SK-N-SH treated with all-trans-retinoic acid at 6 μM for 48 hours (cell line): ENCODE measurements around the gene CALML3.

Experiments
- ATAC-seq: fragments of 200-7000 bp; cut with Tn5 transposase; 3 replicates; pipeline ENCODE4 v1.9.1; 2020; ENCODE audit warnings: mild to moderate bottlenecking, moderate library complexity
- ARNTL ChIP-seq: fragments of 450-650 bp; formaldehyde crosslinking; IDR thresholded peaks from 2 replicates; pipeline ENCODE4 v1.5.0; 2020; ENCODE audit warnings: low read depth, mild to moderate bottlenecking, moderate library complexity, borderline replicate concordance
- CSDC2 ChIP-seq: fragments of 250-450 bp; sonication (Bioruptor Pico); IDR thresholded peaks from 2 replicates; pipeline ENCODE4 v1.5.0; 2020; ENCODE audit warnings: mild to moderate bottlenecking, moderate library complexity
- CSRNP3 ChIP-seq: fragments of 250-450 bp; sonication (Bioruptor Pico); IDR thresholded peaks from 2 replicates; pipeline ENCODE4 v1.5.1; 2021; ENCODE audit warnings: mild to moderate bottlenecking, moderate library complexity
- ESRRG ChIP-seq: fragments of 250-450 bp; sonication (Bioruptor Pico); IDR thresholded peaks from 2 replicates; pipeline ENCODE4 v1.6.1; 2021; ENCODE audit warnings: mild to moderate bottlenecking
- GLIS3 ChIP-seq: fragments of 250-450 bp; sonication (Bioruptor Pico); IDR thresholded peaks from 2 replicates; pipeline ENCODE4 v1.5.0; 2020; ENCODE audit warnings: mild to moderate bottlenecking, moderate library complexity
- OSR1 ChIP-seq: fragments of 250-450 bp; sonication (Bioruptor Pico); IDR thresholded peaks from 2 replicates; pipeline ENCODE4 v1.8.0; 2022; ENCODE audit warnings: moderate library complexity, mild to moderate bottlenecking, inconsistent platforms
- PPARA ChIP-seq: fragments of 250-450 bp; sonication (Bioruptor Pico); IDR thresholded peaks from 2 replicates; pipeline ENCODE4 v1.5.0; 2020; ENCODE audit warnings: mild to moderate bottlenecking, borderline replicate concordance
- SNAI2 ChIP-seq: fragments of 250-450 bp; sonication (Bioruptor Pico); IDR thresholded peaks from 2 replicates; pipeline ENCODE4 v1.5.0; 2020; ENCODE audit warnings: mild to moderate bottlenecking, moderate library complexity
- TOX ChIP-seq: fragments of 250-450 bp; sonication (Bioruptor Pico); IDR thresholded peaks from 2 replicates; pipeline ENCODE4 v1.8.0; 2021; ENCODE audit warnings: mild to moderate bottlenecking, moderate library complexity, borderline replicate concordance
- TSHZ2 ChIP-seq: fragments of 250-450 bp; sonication (Bioruptor Pico); IDR thresholded peaks from 2 replicates; pipeline ENCODE4 v1.5.0; 2020; ENCODE audit warnings: mild to moderate bottlenecking, moderate library complexity
- ZC3H10 ChIP-seq: fragments of 250-450 bp; sonication (Bioruptor Pico); IDR thresholded peaks from 2 replicates; pipeline ENCODE4 v1.5.1; 2021; ENCODE audit warnings: mild to moderate bottlenecking, moderate library complexity
- ZFP3 ChIP-seq: fragments of 250-450 bp; sonication (Bioruptor Pico); IDR thresholded peaks from 2 replicates; pipeline ENCODE4 v1.5.0; 2020; ENCODE audit warnings: mild to moderate bottlenecking, moderate library complexity
- ZNF565 ChIP-seq: fragments of 450-650 bp; formaldehyde crosslinking; conservative IDR thresholded peaks from 2 replicates; pipeline ENCODE4 v1.5.0; 2020; ENCODE audit warnings: low read depth, mild to moderate bottlenecking, moderate library complexity
- ZNF8 ChIP-seq: fragments of 450-650 bp; formaldehyde crosslinking; IDR thresholded peaks from 2 replicates; pipeline ENCODE4 v1.5.0; 2020; ENCODE audit warnings: mild to moderate bottlenecking, moderate library complexity
- TF ChIP-seq, protein P1 (sequence below): fragments of 250-450 bp; sonication (Bioruptor Pico); IDR thresholded peaks from 2 replicates; pipeline ENCODE4 v1.8.0; 2020; ENCODE audit warnings: mild to moderate bottlenecking, moderate library complexity, borderline replicate concordance
- TF ChIP-seq, protein P2 (sequence below): fragments of 250-450 bp; sonication (Bioruptor Pico); IDR thresholded peaks from 2 replicates; pipeline ENCODE4 v1.5.1; 2020; ENCODE audit warnings: low read depth, mild to moderate bottlenecking, moderate library complexity

CALML3 gene

GRCh38 chr10:5545011-5545410, 20.2 kb downstream of the CALML3 start:
- no peak for TF ChIP-seq ESRRG
- TF ChIP-seq CSRNP3: no peak

DNA sequence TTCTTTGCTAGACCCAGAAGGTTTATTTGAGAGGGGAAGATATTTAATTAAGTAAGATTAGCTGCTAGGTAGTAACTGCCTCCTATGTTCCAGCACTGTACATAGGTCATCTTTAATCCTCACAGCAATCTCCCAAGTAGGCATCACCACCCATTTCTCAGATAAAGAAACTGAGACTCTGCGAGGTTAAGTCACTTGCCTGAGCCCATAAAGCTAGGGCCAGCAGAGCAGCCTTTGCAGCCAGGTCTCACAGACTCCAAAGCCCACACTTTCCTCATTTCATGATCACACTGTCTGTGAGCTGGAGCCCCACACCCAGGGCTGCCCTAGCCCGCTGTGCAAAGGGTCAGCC, 20.6 kb downstream of the CALML3 start:
- TF ChIP-seq PPARA (CRISPR knock-in tag): no peak
- no peak for TF ChIP-seq ZNF8 (CRISPR knock-in tag)
- TF ChIP-seq ZNF565 (CRISPR knock-in tag): no peak
- no peak for TF ChIP-seq ARNTL (CRISPR knock-in tag)
- TF ChIP-seq ZC3H10: no peak
- no peak for ATAC-seq

More at GRCh38 chr10:5545011-5545410, 20.2 kb downstream of the CALML3 start:
- ATAC-seq: no peak

- TF ChIP-seq TOX (CRISPR knock-in tag): no peak
- TF ChIP-seq TSHZ2: no peak
- TF ChIP-seq, protein P1, sequence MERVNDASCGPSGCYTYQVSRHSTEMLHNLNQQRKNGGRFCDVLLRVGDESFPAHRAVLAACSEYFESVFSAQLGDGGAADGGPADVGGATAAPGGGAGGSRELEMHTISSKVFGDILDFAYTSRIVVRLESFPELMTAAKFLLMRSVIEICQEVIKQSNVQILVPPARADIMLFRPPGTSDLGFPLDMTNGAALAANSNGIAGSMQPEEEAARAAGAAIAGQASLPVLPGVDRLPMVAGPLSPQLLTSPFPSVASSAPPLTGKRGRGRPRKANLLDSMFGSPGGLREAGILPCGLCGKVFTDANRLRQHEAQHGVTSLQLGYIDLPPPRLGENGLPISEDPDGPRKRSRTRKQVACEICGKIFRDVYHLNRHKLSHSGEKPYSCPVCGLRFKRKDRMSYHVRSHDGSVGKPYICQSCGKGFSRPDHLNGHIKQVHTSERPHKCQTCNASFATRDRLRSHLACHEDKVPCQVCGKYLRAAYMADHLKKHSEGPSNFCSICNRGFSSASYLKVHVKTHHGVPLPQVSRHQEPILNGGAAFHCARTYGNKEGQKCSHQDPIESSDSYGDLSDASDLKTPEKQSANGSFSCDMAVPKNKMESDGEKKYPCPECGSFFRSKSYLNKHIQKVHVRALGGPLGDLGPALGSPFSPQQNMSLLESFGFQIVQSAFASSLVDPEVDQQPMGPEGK (CRISPR knock-in tag): no peak
- TF ChIP-seq ZNF8 (CRISPR knock-in tag): no peak
- TF ChIP-seq ZFP3 (CRISPR knock-in tag): no peak
- TF ChIP-seq CSRNP3: no peak
- no peak for TF ChIP-seq ZNF565 (CRISPR knock-in tag)
- TF ChIP-seq, protein P2, sequence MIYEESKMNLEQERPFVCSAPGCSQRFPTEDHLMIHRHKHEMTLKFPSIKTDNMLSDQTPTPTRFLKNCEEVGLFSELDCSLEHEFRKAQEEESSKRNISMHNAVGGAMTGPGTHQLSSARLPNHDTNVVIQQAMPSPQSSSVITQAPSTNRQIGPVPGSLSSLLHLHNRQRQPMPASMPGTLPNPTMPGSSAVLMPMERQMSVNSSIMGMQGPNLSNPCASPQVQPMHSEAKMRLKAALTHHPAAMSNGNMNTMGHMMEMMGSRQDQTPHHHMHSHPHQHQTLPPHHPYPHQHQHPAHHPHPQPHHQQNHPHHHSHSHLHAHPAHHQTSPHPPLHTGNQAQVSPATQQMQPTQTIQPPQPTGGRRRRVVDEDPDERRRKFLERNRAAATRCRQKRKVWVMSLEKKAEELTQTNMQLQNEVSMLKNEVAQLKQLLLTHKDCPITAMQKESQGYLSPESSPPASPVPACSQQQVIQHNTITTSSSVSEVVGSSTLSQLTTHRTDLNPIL (CRISPR knock-in tag): no peak
- TF ChIP-seq ESRRG: no peak
- TF ChIP-seq GLIS3 (CRISPR knock-in tag): no peak
- TF ChIP-seq OSR1 (CRISPR knock-in tag): no peak
- TF ChIP-seq, all 23 proteins: peak for 0
- no peak for ATAC-seq
Measured at GRCh38 chr10:5545778-5546710, 21.3 kb downstream of the CALML3 start.

DNA sequence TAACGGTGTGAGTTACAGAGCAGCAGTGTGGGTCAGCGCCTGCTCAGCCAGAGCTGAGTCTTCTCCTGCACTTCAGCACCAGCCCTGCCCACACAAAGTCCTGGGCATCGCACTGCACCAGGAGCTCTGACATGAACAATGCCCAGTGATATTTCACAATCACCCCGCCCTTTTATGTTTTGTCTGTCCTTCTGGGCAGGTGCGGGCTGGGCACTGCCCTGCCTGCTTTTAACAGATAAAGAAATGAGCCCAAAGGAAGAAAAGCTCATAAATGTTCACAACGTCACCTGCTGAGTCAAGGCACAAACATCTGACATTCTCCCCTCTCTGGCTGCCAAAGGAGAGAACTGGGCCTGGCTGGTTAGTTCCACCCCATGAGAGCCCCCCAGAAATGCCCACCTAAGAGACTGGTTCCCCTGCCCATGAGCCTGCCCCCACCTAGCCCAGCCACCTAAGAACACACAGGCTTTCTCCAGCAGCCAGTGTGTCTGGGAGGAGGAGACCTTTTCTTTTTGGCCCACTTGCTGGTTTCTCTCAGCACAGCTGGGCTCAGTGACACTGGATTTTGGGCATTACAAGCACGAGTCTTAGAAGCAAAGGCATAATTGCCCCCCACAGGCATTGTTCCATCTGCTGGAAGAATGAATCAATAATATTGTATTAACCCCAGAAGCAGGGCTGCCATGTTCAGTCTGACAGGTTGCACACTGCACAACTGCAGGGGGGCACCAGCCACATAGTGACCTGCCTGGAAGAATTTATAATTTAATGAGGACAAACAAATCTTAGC, 22.3 kb downstream of the CALML3 start:
- no peak for ATAC-seq
- TF ChIP-seq TSHZ2 (no peak), ESRRG (no peak), SNAI2 (CRISPR knock-in tag) (no peak), CSDC2 (CRISPR knock-in tag) (no peak)
